ENCODE measurements around the gene SETBP1.

Gene SETBP1

GRCh38 chr18:44680273-44681075 is at the start of gene SETBP1:
Gene SETBP1 (plus strand): TSS chr18:44680888. CDS start chr18:44701347, 20,459 bp downstream.
- peak in 1 of 2 experiments; percentile 43 for DNase-seq (ENCODE audit: low read depth in 2 of 2)

DNA sequence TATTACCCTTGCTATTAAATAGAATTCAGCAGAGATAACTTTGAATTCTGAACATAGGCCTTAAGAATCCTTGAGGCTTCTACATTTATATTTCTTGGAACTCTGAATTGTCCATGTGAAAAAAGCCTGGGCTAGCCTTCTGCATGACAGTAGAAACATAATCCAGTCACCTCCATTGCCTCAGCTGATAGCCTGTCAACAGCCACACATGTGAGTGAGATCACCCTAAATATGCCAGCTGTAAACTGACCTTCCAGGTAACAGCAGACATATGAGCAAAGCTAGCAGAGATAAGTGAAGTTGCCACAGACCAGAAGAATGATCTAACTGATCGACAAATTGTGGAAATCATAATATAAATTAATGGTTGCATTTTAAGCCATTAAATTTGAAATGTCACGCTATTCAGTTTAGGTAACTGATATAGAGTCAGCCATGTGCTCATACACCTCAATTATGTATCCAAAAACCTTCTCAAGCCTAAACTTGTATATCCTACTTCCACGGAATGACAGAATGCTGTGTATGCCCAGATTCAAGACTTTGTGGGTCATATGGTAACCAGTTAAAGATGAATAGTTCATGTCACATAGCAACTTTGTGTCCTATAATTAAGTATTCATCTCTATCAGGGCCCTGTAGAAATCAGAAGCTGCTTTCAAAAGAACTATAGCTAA is 48.1 kb upstream of the SETBP1 start:
- no peak for DNase-seq (ENCODE audit: low read depth in 2 of 2)

DNA sequence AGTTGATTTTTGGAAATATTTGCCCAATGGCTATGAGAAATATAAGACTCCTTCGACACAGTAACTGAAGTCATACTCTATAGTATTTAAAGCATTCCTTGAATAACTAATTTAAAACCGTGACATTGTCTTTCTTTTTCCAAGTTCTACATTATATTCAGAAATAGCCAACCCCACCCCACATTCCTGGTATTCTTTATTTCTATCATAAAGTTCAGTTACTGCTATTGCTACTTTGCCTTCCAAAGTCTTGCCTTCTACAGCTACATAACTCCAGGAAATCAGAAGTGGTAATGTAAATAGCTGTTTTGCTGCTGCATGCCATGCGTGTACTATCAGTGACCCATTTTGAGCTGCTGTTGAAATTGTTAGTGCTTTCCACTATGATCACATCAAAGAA is 45.1 kb upstream of the SETBP1 start:
- no peak for DNase-seq (ENCODE audit: low read depth in 2 of 2)

GRCh38 chr18:44636241-44636640 is 44.4 kb upstream of the SETBP1 start:
- no peak for DNase-seq (ENCODE audit: low read depth in 2 of 2)

- no peak for DNase-seq (ENCODE audit: low read depth in 2 of 2)
Observed at GRCh38 chr18:44637210-44638033, 43.3 kb upstream of the SETBP1 start.

GRCh38 chr18:44638034-44638540 is 42.6 kb upstream of the SETBP1 start:
- DNase-seq (ENCODE audit: low read depth in 2 of 2), result no peak

DNA sequence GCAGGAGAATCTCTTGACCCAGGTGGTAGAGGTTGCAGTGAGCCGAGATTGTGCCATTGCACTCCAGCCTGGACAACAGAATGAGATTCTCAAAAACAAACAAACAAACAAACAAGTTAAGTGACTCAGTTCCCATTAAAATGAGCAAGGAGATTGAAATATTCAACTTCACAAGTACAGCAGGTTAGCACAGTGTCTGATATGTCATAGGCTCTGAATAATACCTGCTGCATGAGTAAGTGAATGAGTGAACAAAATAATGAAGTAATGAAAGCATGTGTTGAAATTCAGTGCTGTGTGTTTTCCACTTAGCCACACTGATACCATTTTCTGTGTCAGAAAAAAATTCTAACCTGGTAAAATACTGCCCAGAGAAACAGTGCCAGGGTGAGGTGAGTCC is 41.9 kb upstream of the SETBP1 start:
- DNase-seq (ENCODE audit: low read depth in 2 of 2), result no peak

- no peak for DNase-seq (ENCODE audit: low read depth in 2 of 2)
Observed at GRCh38 chr18:44643004-44643403, 37.7 kb upstream of the SETBP1 start.

GRCh38 chr18:44651478-44651877 is 29.2 kb upstream of the SETBP1 start:
- peak; percentile 70 to 74 for DNase-seq (ENCODE audit: low read depth in 2 of 2)

- no peak for DNase-seq (ENCODE audit: low read depth in 2 of 2)
Observed at GRCh38 chr18:44651918-44652572, 28.6 kb upstream of the SETBP1 start.

DNA sequence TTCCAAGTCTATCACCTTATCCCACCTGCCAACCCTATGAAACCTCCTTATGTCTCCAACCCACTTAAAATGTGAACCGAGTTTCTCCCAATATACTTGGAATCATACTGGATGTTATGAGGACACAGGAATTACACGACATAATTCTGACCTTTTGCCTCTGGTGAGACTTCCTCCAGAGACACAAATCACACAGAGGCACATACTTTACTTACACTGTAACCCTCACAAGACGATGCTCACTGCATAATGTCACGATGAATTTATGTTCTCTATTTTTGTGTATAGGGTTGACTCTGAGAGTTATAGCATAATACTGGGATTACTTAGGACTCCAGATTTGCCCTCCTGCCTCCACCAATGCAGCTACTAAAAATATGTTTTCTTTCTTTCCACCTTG is 28.0 kb upstream of the SETBP1 start:
- DNase-seq (ENCODE audit: low read depth in 2 of 2), result no peak

GRCh38 chr18:44654573-44654972 is 26.1 kb upstream of the SETBP1 start:
- peak; percentile 54 to 57 for DNase-seq (ENCODE audit: low read depth in 2 of 2)

GRCh38 chr18:44655435-44655834 is 25.3 kb upstream of the SETBP1 start:
- no peak for DNase-seq (ENCODE audit: low read depth in 2 of 2)

DNA sequence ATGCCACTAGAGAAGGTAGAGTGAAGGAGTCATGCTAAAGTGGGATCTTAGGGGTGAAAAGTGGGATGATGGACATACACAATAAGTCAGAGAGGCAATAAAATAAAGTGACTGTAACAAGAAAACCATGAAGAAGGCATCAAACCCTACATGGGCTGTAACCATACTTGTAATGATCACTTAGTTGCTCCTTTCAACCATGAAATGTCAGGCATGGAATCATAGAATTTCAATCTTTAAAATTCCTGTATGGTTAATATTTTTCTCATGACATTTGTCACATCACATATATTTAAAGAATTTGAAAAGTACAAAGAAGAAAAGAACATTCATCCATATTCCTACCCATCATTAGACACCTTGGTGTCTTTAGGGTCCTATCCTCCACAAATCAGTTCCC is 20.9 kb upstream of the SETBP1 start:
- no peak for DNase-seq (ENCODE audit: low read depth in 2 of 2)

- no peak for DNase-seq (ENCODE audit: low read depth in 2 of 2)
Observed at GRCh38 chr18:44668270-44668975, 12.3 kb upstream of the SETBP1 start.

- DNase-seq (ENCODE audit: low read depth in 2 of 2), result no peak
Observed at GRCh38 chr18:44671914-44672313, 8.8 kb upstream of the SETBP1 start.

- DNase-seq (ENCODE audit: low read depth in 2 of 2), result no peak
Observed at GRCh38 chr18:44672506-44672905, 8.2 kb upstream of the SETBP1 start.

- DNase-seq (ENCODE audit: low read depth in 2 of 2), result no peak
Observed at GRCh38 chr18:44673256-44673880, 7.3 kb upstream of the SETBP1 start.

DNA sequence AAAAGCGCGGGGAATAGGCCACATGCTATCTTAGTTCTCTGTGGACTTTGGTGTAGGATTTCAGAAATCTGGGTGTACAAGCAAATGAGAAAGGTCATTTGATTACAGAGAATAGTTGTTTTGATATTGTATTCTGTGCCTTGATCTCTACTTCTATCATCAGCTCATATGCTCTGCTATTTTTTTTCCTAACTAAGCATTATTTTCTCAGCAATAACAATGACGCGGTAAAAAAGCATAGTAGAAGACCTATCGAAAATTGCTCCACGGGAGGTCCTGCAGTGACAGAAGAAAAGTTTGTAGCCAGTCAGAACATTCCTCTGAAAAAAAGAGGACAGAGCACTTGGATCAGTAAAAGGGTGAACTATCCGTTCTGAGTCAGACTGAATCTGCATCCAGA is 2.8 kb upstream of the SETBP1 start:
- no peak for DNase-seq (ENCODE audit: low read depth in 2 of 2)

GRCh38 chr18:44678725-44679055 is 2.0 kb upstream of the SETBP1 start:
- no peak for DNase-seq (ENCODE audit: low read depth in 2 of 2)
